NCI-H1048 (cell line): ENCODE measurements around the gene GULP1.
"Not testable (repeated sequence)": the region's sequence is repeated elsewhere in the genome, so short reads cannot be mapped to it uniquely, and the experiment has no call there.

Experiments
- DNase-seq: peaks from one replicate; lab custom pipeline; 2025; lab: John Stamatoyannopoulos, UW

The GULP1 gene

GRCh38 chr2:188291617-188292347, at the start of gene GULP1:
Gene GULP1 (plus strand): TSS chr2:188291874. CDS start chr2:188477703, 185,829 bp downstream.
- DNase-seq = peak; percentile 9

- DNase-seq = no peak
Observed at GRCh38 chr2:188243381-188243780, 48.3 kb upstream of the GULP1 start.

- DNase-seq = no peak
Observed at GRCh38 chr2:188244383-188244782, 47.3 kb upstream of the GULP1 start.

GRCh38 chr2:188245230-188245629, 46.4 kb upstream of the GULP1 start:
- no peak for DNase-seq

- no peak for DNase-seq
Observed at GRCh38 chr2:188248513-188248912, 43.2 kb upstream of the GULP1 start.

GRCh38 chr2:188251034-188251433, 40.6 kb upstream of the GULP1 start:
- no peak for DNase-seq

- no peak for DNase-seq
Observed at GRCh38 chr2:188256420-188256819, 35.3 kb upstream of the GULP1 start.

- no peak for DNase-seq
Observed at GRCh38 chr2:188265315-188265714, 26.4 kb upstream of the GULP1 start.

GRCh38 chr2:188267776-188268175, 23.9 kb upstream of the GULP1 start:
- DNase-seq = no peak

- no peak for DNase-seq
Observed at GRCh38 chr2:188269004-188269403, 22.7 kb upstream of the GULP1 start.

- DNase-seq = no peak
Observed at GRCh38 chr2:188272121-188272520, 19.6 kb upstream of the GULP1 start.

- DNase-seq = no peak
Observed at GRCh38 chr2:188274274-188274673, 17.4 kb upstream of the GULP1 start.

GRCh38 chr2:188276255-188276654, 15.4 kb upstream of the GULP1 start:
- no peak for DNase-seq

- DNase-seq = no peak
Observed at GRCh38 chr2:188277786-188278185, 13.9 kb upstream of the GULP1 start.

- no peak for DNase-seq
Observed at GRCh38 chr2:188278388-188279092, 13.1 kb upstream of the GULP1 start.

- DNase-seq = no peak
Observed at GRCh38 chr2:188279093-188279445, 12.6 kb upstream of the GULP1 start.

- no peak for DNase-seq
Observed at GRCh38 chr2:188280811-188281222, 10.9 kb upstream of the GULP1 start.

- no peak for DNase-seq
Observed at GRCh38 chr2:188282907-188283306, 8.8 kb upstream of the GULP1 start.

- not testable (repeated sequence) for DNase-seq
Observed at GRCh38 chr2:188284251-188284650, 7.4 kb upstream of the GULP1 start.

- DNase-seq = no peak
Observed at GRCh38 chr2:188285049-188285448, 6.6 kb upstream of the GULP1 start.

- no peak for DNase-seq
Observed at GRCh38 chr2:188285774-188286173, 5.9 kb upstream of the GULP1 start.

GRCh38 chr2:188291142-188291616, 495 bp upstream of the GULP1 start:
- no peak for DNase-seq
